CD8-positive, alpha-beta memory T cell (primary cell): ENCODE results near the gene RMI2. TPM values are rescaled to one million over a fixed set of nuclear protein-coding genes. Genes with fewer than 3 reads are reported as not detected.
A peak's percentile ranks its signal among the peaks of the same experiment; 100 is the strongest.

Experiments
- CTCF ChIA-PET: fragments of 350-600 bp; sonication (Branson Sonifier 250); formaldehyde crosslinking; loops from one replicate; lab custom pipeline; 2021; ENCODE audit warnings: antibody characterized with exemption; lab: Charles Lee
- POLR2A ChIA-PET: fragments of 350-600 bp; sonication (Branson Sonifier 250); formaldehyde crosslinking; loops from one replicate; lab custom pipeline; 2021; ENCODE audit warnings: antibody characterized with exemption; lab: Charles Lee
- DNase-seq, 5 donors: peaks; one replicate each; pipeline versions ENCODE4 v3.0.0 to v3.0.0-alpha.2; 2020 to 2022; ENCODE audit warnings: mixed read lengths in 1 of 5
- H3K27ac ChIP-seq: one replicate; pipeline ENCODE4 v1.7.0; 2013; ENCODE audit warnings: low read depth, mild to moderate bottlenecking, low read length, moderate library complexity
- H3K27me3 ChIP-seq: 2 replicates; pipeline ENCODE4 v1.7.0; 2013; ENCODE audit warnings: low read length, mild to moderate bottlenecking; ENCODE audit not compliant: insufficient read depth, poor library complexity, severe bottlenecking
- H3K36me3 ChIP-seq: 2 replicates; pipeline ENCODE4 v1.7.0; 2013; ENCODE audit warnings: mild to moderate bottlenecking, low read length, moderate library complexity; ENCODE audit not compliant: insufficient read depth
- H3K4me1 ChIP-seq: 2 replicates; pipeline ENCODE4 v1.7.0; 2013; ENCODE audit warnings: mild to moderate bottlenecking, low read length, moderate library complexity; ENCODE audit not compliant: insufficient read depth
- H3K4me3 ChIP-seq: 2 replicates; pipeline ENCODE4 v1.7.0; 2013; ENCODE audit warnings: mild to moderate bottlenecking, low read length
- H3K9me3 ChIP-seq: 2 replicates; pipeline ENCODE4 v1.7.0; 2013; ENCODE audit warnings: mild to moderate bottlenecking, low read length
- H3K27ac Mint-ChIP-seq, 8 donors: one replicate each; pipeline ENCODE4 v1.8.0; 2020 to 2021; ENCODE audit warnings: mixed read lengths in 8 of 8, mild to moderate bottlenecking in 6 of 8, inconsistent platforms in 3 of 8, moderate library complexity in 3 of 8
- H3K27me3 Mint-ChIP-seq, 2 donors: one replicate each; pipeline ENCODE4 v1.8.0; 2020 to 2021; ENCODE audit warnings: mixed read lengths in 2 of 2, mild to moderate bottlenecking in 1 of 2, moderate library complexity in 1 of 2
- H3K36me3 Mint-ChIP-seq, 3 donors: one replicate each; pipeline ENCODE4 v1.8.0; 2020 to 2021; ENCODE audit warnings: mixed read lengths in 3 of 3, inconsistent platforms in 1 of 3, mild to moderate bottlenecking in 1 of 3
- H3K4me1 Mint-ChIP-seq, 3 donors: one replicate each; pipeline ENCODE4 v1.8.0; 2020 to 2021; ENCODE audit warnings: mixed read lengths in 3 of 3, inconsistent platforms in 1 of 3, mild to moderate bottlenecking in 1 of 3
- H3K4me3 Mint-ChIP-seq, 7 donors: one replicate each; pipeline ENCODE4 v1.8.0; 2020 to 2021; ENCODE audit warnings: mixed read lengths in 7 of 7, mild to moderate bottlenecking in 6 of 7, moderate library complexity in 4 of 7, inconsistent platforms in 2 of 7
- H3K9me3 Mint-ChIP-seq, 5 donors: one replicate each; pipeline ENCODE4 v1.8.0; 2020 to 2022; ENCODE audit warnings: mixed read lengths in 5 of 5, mild to moderate bottlenecking in 3 of 5, moderate library complexity in 2 of 5, inconsistent platforms in 1 of 5
- polyA plus RNA-seq: library from polyadenylated mRNA; unstranded; fragments of 300-500 nt; fragmentation: Illumina TruSeq; gene quantifications from one replicate; pipeline ENCODE4 v1.2.3, GENCODE V29; 2021
- total RNA-seq, 2 experiments: library from RNA; stranded (reverse); gene quantifications; one replicate each; pipeline ENCODE4 v1.2.3, GENCODE V29; 2021

Gene RMI2
- total and polyA plus RNA-seq, 3 experiments from 2014 or later, result 1.1 to 38.3 (median 37.0) TPM

GRCh38 chr16:11327277-11328171 is 17.7 kb upstream of the RMI2 start:
- peaks cover 4 to 7% of the 10 kb centered on the region in 2 donors for H3K27me3 Mint-ChIP-seq
- Histone ChIP-seq H3K4me3 (no peak overlapping the region), H3K36me3 (no peaks in the 10 kb centered on the region), H3K9me3 (no peaks in the 10 kb centered on the region), H3K27me3 (no peaks in the 10 kb centered on the region), H3K4me1 (peaks cover 18% of the 10 kb centered on the region), H3K27ac (no peak overlapping the region)
- POLR2A ChIA-PET, result no interaction called here
- peaks cover 0 to 4% (median 0%) of the 10 kb centered on the region in 3 donors for H3K36me3 Mint-ChIP-seq
- CTCF ChIA-PET, result interaction anchor here (1.0 to 1.4 kb wide), 2 partner anchors 45 to 363 kb away, joined by 3 read pairs; no protein-coding TSS in a partner anchor
- H3K4me3 Mint-ChIP-seq, result peak overlapping the region in 6 of 7 donors; percentile 28 to 69 (median 48)
- peaks cover 29 to 34% (median 34%) of the 10 kb centered on the region in 3 donors for H3K4me1 Mint-ChIP-seq
- H3K27ac Mint-ChIP-seq, result peak overlapping the region in 5 of 8 donors; percentile 23 to 83 (median 55)
- H3K9me3 Mint-ChIP-seq, result no peaks in the 10 kb centered on the region
- peak in 1 of 5 donors; percentile 10 for DNase-seq

DNA sequence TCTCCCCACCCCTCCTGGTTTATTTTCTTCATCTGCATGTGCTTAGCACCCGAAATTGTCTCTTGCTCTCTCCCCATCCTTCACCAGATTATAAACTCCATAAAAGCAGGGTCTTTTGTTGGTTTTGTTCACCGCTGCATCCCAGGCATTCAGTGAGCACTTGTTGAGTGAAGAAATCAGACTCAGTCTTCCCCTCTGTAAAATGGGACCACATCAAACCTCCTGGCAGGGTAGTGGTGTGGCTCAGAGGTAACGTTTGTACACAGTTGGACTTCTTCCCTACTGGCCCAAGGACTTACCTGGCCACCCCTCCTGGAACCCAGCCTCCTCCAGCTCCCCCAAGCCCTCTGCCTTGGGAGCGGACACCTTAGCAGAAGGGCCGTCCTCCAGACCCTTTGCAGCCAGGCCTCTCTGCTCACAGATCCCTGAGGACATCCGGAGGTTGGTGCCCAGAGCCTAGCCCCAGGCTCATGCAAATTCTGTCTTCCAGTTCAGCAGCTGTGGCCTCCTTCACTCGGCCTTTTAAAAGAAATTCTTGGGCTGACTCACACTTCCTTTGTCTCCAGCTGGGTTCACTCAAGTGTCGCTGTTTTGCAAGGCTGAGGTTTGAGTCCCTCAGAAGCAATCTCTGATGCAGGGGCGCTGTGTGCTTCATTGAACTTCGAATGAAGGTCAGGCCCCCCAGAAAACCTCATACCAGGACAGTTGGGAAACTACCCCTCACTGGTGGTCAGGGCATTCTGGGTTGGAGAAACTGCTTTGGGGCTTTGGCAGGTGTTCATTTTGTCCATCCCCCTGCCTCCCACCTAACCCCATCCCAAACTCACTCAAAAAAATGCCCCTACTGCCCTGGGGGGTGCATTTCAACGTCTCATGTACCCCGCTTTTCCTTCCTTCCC is 16.8 kb upstream of the RMI2 start:
- H3K36me3 ChIP-seq, result no peaks in the 10 kb centered on the region
- H3K27ac ChIP-seq, result no peak overlapping the region
- H3K27me3 ChIP-seq, result no peaks in the 10 kb centered on the region
- POLR2A ChIA-PET, result interaction anchor here (0.6 kb wide), 1 partner anchor 15 kb away, joined by 7 read pairs; no protein-coding TSS in a partner anchor
- no peak overlapping the region for H3K4me3 ChIP-seq
- H3K27me3 Mint-ChIP-seq, result peaks cover 4 to 7% of the 10 kb centered on the region in 2 donors
- no peaks in the 10 kb centered on the region for H3K9me3 ChIP-seq
- DNase-seq, result peak; percentile 16 to 58 (median 27)
- peak overlapping the region in 6 of 8 donors; percentile 37 to 84 (median 45) for H3K27ac Mint-ChIP-seq
- peaks cover 0 to 4% (median 0%) of the 10 kb centered on the region in 3 donors for H3K36me3 Mint-ChIP-seq
- H3K9me3 Mint-ChIP-seq, result no peaks in the 10 kb centered on the region
- peaks cover 29 to 34% (median 34%) of the 10 kb centered on the region in 3 donors for H3K4me1 Mint-ChIP-seq
- peak overlapping the region; percentile 24 to 86 (median 58) for H3K4me3 Mint-ChIP-seq
- CTCF ChIA-PET, result interaction anchor here (0.7 to 1.2 kb wide), 3 partner anchors 19 to 73 kb away, joined by 3 read pairs; no protein-coding TSS in a partner anchor
- H3K4me1 ChIP-seq, result peaks cover 18% of the 10 kb centered on the region

- no peak for DNase-seq
These were observed 16.2 kb upstream of the RMI2 start for GRCh38 chr16:11329071-11329491.

DNA sequence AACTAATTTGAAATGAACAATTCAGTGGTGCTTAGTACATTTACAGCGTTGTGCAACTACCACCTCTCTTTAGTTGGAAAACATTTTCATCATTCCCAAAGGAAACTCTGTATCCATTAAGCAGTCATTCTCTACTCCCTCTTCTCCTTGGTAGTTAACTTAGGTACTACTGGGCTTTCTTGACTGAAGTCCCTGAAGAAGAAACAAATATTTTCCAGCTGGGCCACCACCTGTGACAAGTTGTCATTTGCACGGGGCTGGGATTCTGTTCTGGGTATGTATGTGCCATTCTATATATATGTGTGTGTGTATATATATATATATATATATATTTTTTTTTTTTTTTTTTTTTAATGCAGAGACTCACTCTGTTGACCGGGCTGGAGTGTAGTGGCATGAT is 15.4 kb upstream of the RMI2 start:
- Histone ChIP-seq H3K9me3 (no peaks in the 10 kb centered on the region), H3K4me3 (no peak overlapping the region), H3K27me3 (no peaks in the 10 kb centered on the region), H3K4me1 (peaks cover 18% of the 10 kb centered on the region), H3K27ac (no peak overlapping the region), H3K36me3 (no peaks in the 10 kb centered on the region)
- ChIA-PET CTCF (no interaction called here), POLR2A (no interaction called here)
- no peak for DNase-seq
- Mint-ChIP-seq H3K27ac (no peak overlapping the region), H3K36me3 (peaks cover 0 to 4% (median 0%) of the 10 kb centered on the region in 3 donors), H3K4me1 (peaks cover 29 to 34% (median 34%) of the 10 kb centered on the region in 3 donors), H3K27me3 (peaks cover 4 to 7% of the 10 kb centered on the region in 2 donors), H3K4me3 (no peak overlapping the region), H3K9me3 (no peaks in the 10 kb centered on the region)

More at GRCh38 chr16:11329071-11329491, 16.2 kb upstream of the RMI2 start:
- H3K27me3 ChIP-seq, result no peaks in the 10 kb centered on the region
- H3K4me3 ChIP-seq, result no peak overlapping the region
- no peaks in the 10 kb centered on the region for H3K9me3 ChIP-seq
- POLR2A ChIA-PET, result interaction anchor here (0.6 kb wide), 1 partner anchor 14 kb away, joined by 7 read pairs; no protein-coding TSS in a partner anchor
- Mint-ChIP-seq H3K27me3 (peaks cover 4 to 7% of the 10 kb centered on the region in 2 donors), H3K4me3 (peak overlapping the region in 6 of 7 donors; percentile 49 to 86 (median 57)), H3K9me3 (no peaks in the 10 kb centered on the region), H3K4me1 (peaks cover 29 to 34% (median 34%) of the 10 kb centered on the region in 3 donors), H3K27ac (peak overlapping the region in 1 of 8 donors; percentile 43), H3K36me3 (peaks cover 0 to 4% (median 0%) of the 10 kb centered on the region in 3 donors)
- CTCF ChIA-PET, result interaction anchor here (1.2 kb wide), 1 partner anchor 74 kb away, joined by 3 read pairs; no protein-coding TSS in a partner anchor
- peaks cover 18% of the 10 kb centered on the region for H3K4me1 ChIP-seq
- no peaks in the 10 kb centered on the region for H3K36me3 ChIP-seq
- H3K27ac ChIP-seq, result no peak overlapping the region

DNA sequence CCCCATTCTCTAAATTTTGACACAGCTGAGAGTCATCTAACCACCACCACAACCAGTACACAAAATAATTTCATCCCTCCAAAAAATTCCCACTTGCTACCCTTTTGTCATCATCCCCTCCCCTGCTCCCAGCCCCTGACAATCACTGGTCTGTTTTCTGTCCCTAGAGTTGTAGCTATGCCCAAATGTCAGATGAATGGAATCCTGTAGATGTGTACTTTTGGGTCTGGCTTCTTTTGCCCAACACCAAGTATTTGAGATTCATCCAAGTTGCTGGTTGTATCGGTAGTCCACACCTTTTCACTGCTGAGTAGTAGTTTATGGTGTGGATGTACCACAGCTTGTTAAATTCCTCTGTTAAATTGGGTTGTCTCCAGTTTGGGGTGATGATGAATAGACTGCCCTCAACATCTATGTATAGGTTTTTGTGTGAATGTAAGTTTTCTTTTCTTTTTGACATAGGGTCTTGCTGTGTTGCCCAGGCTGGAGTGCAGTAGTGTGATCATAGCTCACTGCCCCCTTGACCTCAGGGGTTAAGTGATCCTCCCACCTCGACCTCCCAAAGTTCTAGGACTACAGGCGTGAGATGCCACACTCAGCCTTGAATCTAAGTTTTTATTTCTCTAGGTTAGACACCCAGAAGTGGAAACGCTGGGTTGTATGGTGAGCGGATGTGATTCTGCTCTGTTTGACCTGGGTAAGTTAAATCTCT is 14.6 kb upstream of the RMI2 start:
- no peaks in the 10 kb centered on the region for H3K36me3 ChIP-seq
- no peak overlapping the region for H3K4me3 ChIP-seq
- peaks cover 4 to 7% of the 10 kb centered on the region in 2 donors for H3K27me3 Mint-ChIP-seq
- no peaks in the 10 kb centered on the region for H3K27me3 ChIP-seq
- POLR2A ChIA-PET, result no interaction called here
- no peak for DNase-seq
- H3K4me1 Mint-ChIP-seq, result peaks cover 26 to 29% (median 28%) of the 10 kb centered on the region in 3 donors
- peaks cover 0 to 4% (median 0%) of the 10 kb centered on the region in 3 donors for H3K36me3 Mint-ChIP-seq
- H3K27ac ChIP-seq, result no peak overlapping the region
- H3K4me1 ChIP-seq, result peaks cover 18% of the 10 kb centered on the region
- CTCF ChIA-PET, result no interaction called here
- H3K9me3 ChIP-seq, result no peaks in the 10 kb centered on the region
- no peaks in the 10 kb centered on the region for H3K9me3 Mint-ChIP-seq
- H3K27ac Mint-ChIP-seq, result no peak overlapping the region
- H3K4me3 Mint-ChIP-seq, result no peak overlapping the region

DNA sequence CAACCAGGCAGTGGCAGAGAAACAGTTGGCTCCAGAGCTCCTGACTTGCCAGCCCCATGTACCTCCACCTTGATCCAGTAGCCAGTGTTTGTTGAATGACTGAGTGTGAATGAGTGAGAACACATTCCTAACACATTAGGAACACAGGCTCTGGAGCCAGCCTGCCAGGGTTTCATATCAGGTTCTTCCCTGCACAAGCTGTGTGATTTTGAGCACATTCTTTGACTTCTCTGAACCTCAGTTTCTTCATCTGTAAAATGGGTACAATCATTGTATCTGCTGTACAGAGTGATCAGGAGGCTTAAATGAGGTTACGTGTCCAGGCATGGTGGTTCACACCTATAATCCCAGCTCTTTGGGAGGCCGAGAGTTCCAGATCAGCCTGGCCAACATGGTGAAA is 13.3 kb upstream of the RMI2 start:
- CTCF ChIA-PET, result no interaction called here

GRCh38 chr16:11333010-11333409 is 12.2 kb upstream of the RMI2 start:
- Histone ChIP-seq H3K9me3 (no peaks in the 10 kb centered on the region), H3K36me3 (no peaks in the 10 kb centered on the region), H3K27ac (no peak overlapping the region), H3K4me1 (peaks cover 13% of the 10 kb centered on the region), H3K27me3 (no peaks in the 10 kb centered on the region), H3K4me3 (no peak overlapping the region)
- no peak for DNase-seq
- ChIA-PET POLR2A (no interaction called here), CTCF (interaction anchor here (1.5 to 2.0 kb wide), 2 partner anchors 8 to 18 kb away, joined by 3 to 6 read pairs; no protein-coding TSS in a partner anchor)
- Mint-ChIP-seq H3K4me1 (peaks cover 13 to 20% (median 14%) of the 10 kb centered on the region in 3 donors), H3K27ac (no peak overlapping the region), H3K36me3 (no peaks in the 10 kb centered on the region), H3K27me3 (peaks cover 3 to 6% of the 10 kb centered on the region in 2 donors), H3K4me3 (no peak overlapping the region), H3K9me3 (no peaks in the 10 kb centered on the region)

More for the DNA sequence above, 13.3 kb upstream of the RMI2 start:
- no peak overlapping the region for H3K4me3 Mint-ChIP-seq
- peaks cover 18% of the 10 kb centered on the region for H3K4me1 ChIP-seq
- no peak overlapping the region for H3K27ac Mint-ChIP-seq
- H3K4me3 ChIP-seq, result no peak overlapping the region
- DNase-seq, result no peak
- H3K27me3 Mint-ChIP-seq, result peaks cover 6 to 7% of the 10 kb centered on the region in 2 donors
- no peaks in the 10 kb centered on the region for H3K9me3 Mint-ChIP-seq
- H3K27ac ChIP-seq, result no peak overlapping the region
- no peaks in the 10 kb centered on the region for H3K36me3 ChIP-seq
- H3K4me1 Mint-ChIP-seq, result peaks cover 23 to 29% (median 24%) of the 10 kb centered on the region in 3 donors
- no peaks in the 10 kb centered on the region for H3K9me3 ChIP-seq
- H3K36me3 Mint-ChIP-seq, result peaks cover 0 to 1% (median 0%) of the 10 kb centered on the region in 3 donors
- POLR2A ChIA-PET, result no interaction called here
- H3K27me3 ChIP-seq, result no peaks in the 10 kb centered on the region
